Activated T-helper 1 cell treated with anti-CD3 and anti-CD28 coated beads, Interleukin-12 subunit alpha, Interleukin-12 subunit beta, Interleukin-2, Interleukin-4 antibody, amounts not matched to agents 30 ng/mL and 10 ng/mL and 1 ng/mL, durations not matched to agents 14 hours and 24 hours and 36 hours (primary cell): Measurements from ENCODE around the gene AKT3. TPM values are rescaled to one million over a fixed set of nuclear protein-coding genes. Genes with fewer than 3 reads are reported as not detected.
"Not testable (repeated sequence)": the region's sequence is repeated elsewhere in the genome, so short reads cannot be mapped to it uniquely, and the experiment has no call there.

Experiments
- DNase-seq: peaks from one replicate; pipeline ENCODE4 v3.0.0; 2021; ENCODE audit warnings: low spot score
- H3K27ac Mint-ChIP-seq: one replicate; pipeline ENCODE4 v1.8.0; 2021; ENCODE audit warnings: mild to moderate bottlenecking, mixed read lengths
- H3K27me3 Mint-ChIP-seq: one replicate; pipeline ENCODE4 v1.8.0; 2022; ENCODE audit warnings: mild to moderate bottlenecking, moderate library complexity, mixed read lengths; ENCODE audit not compliant: insufficient read depth
- H3K36me3 Mint-ChIP-seq: one replicate; pipeline ENCODE4 v1.8.0; 2021; ENCODE audit warnings: low read depth, mixed read lengths
- H3K4me1 Mint-ChIP-seq: one replicate; pipeline ENCODE4 v1.8.0; 2021; ENCODE audit warnings: low read depth, mixed read lengths
- H3K4me3 Mint-ChIP-seq: one replicate; pipeline ENCODE4 v1.8.0; 2021; ENCODE audit warnings: mild to moderate bottlenecking, moderate library complexity, mixed read lengths
- H3K9me3 Mint-ChIP-seq: one replicate; pipeline ENCODE4 v1.8.0; 2021; ENCODE audit warnings: mixed read lengths
- intact Hi-C: fragments of 100-400 bp; cut with micrococcal nuclease; formaldehyde crosslinking; loops from one replicate; pipeline ENCODE4 v1.15.1; 2024
- total RNA-seq: library from RNA; stranded (reverse); gene quantifications from 2 replicates; pipeline ENCODE4 v1.2.3, GENCODE V29; 2022

The AKT3 gene
- total RNA-seq: 40.1 and 44.0 TPM in 2 replicates

DNA sequence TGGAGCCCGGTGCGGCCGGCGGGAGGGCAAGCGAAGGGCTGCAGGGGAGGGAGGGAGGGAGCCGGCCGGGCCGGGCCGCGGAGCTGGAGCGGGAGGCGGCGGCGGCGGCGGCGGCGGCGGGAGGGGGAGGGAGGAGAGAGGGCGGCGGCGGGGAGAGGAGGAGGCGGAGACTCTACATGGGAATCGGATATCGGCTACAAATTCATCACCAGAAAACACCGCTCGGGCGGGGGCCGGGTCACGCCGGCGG is at the start of gene AKT3:
Gene AKT3, minus strand, starts transcription at position 42 of the 250 bp plus-strand sequence. CDS start 7,073 bp downstream, outside the sequence.
- H3K36me3 Mint-ChIP-seq: peaks cover 3% of the 10 kb centered on the region
- DNase-seq: no peak
- intact Hi-C loops: loop anchor here (1.0 to 5.0 kb wide), 8 partner anchors 67 to 1122 kb away; partner anchors contain the start of gene DESI2
- peak within 1 kb of the TSS; percentile 99 for H3K27ac Mint-ChIP-seq
- peaks cover 20% of the 10 kb centered on the region for H3K4me1 Mint-ChIP-seq
- peak within 1 kb of the TSS; percentile 97 for H3K4me3 Mint-ChIP-seq
- H3K9me3 Mint-ChIP-seq: no peaks in the 10 kb centered on the region
- peaks cover 33% of the 10 kb centered on the region for H3K27me3 Mint-ChIP-seq

DNA sequence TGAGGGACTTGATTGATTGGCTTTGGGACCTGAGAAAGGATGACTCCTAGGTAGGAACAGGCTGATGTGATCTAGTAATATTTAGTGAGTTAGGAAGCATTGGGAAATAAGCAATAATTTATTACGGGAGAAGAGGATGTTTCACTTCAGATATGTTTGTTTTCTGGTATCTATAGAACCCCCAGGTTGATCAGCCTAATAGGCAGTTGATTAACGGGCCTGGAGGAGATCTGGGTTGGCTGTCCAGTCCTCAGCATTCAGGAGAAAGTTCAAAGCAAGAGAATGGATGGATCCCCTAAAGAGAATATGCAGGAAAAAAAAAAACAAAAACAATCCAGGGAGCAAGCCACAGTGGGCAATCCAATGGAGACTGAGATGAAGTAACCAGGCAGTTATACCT is 48.2 kb upstream of the AKT3 start:
- Mint-ChIP-seq H3K4me3 (no peak overlapping the region), H3K9me3 (no peaks in the 10 kb centered on the region), H3K4me1 (no peaks in the 10 kb centered on the region), H3K27ac (no peak overlapping the region), H3K27me3 (peaks cover 6% of the 10 kb centered on the region), H3K36me3 (no peaks in the 10 kb centered on the region)
- DNase-seq: no peak
- intact Hi-C loops: no loop called here

DNA sequence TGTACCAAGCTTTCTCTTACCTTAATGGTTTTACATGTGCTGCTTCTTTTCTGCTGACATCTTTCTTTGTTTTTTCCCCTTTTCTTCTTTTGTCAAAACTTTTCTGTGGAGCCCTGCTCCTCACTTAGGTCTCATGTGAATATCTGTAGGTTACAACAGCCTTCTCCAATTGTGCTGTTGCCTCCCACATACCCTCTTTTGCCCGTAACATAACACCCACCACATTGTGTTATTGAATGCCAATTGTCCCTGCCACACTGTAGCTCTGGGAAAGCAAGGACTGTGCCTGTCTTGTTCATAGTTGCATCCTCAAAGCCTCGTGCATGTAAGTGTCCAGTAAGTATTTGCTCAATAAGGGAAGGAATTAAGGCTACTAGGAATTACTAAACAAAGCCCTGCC is 46.3 kb upstream of the AKT3 start:
- Mint-ChIP-seq H3K4me1 (no peaks in the 10 kb centered on the region), H3K4me3 (no peak overlapping the region), H3K36me3 (no peaks in the 10 kb centered on the region), H3K27me3 (peaks cover 6% of the 10 kb centered on the region), H3K27ac (no peak overlapping the region), H3K9me3 (no peaks in the 10 kb centered on the region)
- DNase-seq: no peak
- intact Hi-C loops: no loop called here

DNA sequence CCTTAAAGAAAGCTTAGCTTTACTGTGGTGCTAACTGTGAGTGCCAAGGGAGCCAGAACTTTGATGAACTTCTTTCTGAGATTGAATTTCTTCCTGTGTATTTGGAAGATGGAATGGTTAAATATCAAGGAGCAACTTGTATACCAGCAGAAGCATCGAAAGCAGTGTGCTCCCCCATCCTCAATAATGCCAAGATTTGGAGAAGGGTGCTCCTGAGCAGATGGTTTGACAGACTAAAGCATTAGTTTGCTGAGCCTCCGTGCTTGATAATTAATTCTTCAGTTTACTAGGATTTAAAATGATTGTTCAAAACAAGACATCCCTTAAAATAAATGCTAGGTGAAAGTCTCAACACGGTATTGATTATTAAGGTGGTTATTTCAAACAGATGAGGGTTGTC is 42.4 kb upstream of the AKT3 start:
- Mint-ChIP-seq H3K36me3 (no peaks in the 10 kb centered on the region), H3K9me3 (no peaks in the 10 kb centered on the region), H3K27ac (no peak overlapping the region), H3K4me1 (no peaks in the 10 kb centered on the region), H3K4me3 (no peak overlapping the region), H3K27me3 (peaks cover 6% of the 10 kb centered on the region)
- intact Hi-C loops: no loop called here
- no peak for DNase-seq

DNA sequence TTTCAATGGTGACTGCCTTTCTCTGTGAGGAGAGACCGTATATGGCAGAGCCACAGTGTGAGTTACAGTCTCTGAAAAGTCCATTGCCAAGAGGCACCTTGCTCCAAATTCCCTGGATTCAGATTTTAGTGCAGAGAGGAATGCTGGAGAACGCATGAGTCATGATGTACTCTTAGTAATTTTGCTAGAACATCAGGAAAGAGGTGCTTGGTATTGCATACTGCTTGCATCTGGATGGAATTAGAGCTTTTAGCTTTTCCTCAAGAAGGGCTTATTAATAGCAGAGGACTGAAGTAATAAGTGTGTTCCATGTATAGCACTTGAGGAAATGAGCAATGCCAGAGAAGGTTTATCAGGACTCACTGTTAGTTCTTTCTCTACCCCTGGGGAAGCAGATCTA is 40.5 kb upstream of the AKT3 start:
- Mint-ChIP-seq H3K4me1 (no peaks in the 10 kb centered on the region), H3K27ac (no peak overlapping the region), H3K27me3 (peaks cover 6% of the 10 kb centered on the region), H3K36me3 (no peaks in the 10 kb centered on the region), H3K4me3 (no peak overlapping the region), H3K9me3 (no peaks in the 10 kb centered on the region)
- intact Hi-C loops: no loop called here
- DNase-seq: no peak

- H3K36me3 Mint-ChIP-seq: no peaks in the 10 kb centered on the region
- H3K4me1 Mint-ChIP-seq: no peaks in the 10 kb centered on the region
- no peak for DNase-seq
- no peak overlapping the region for H3K27ac Mint-ChIP-seq
- no peak overlapping the region for H3K4me3 Mint-ChIP-seq
- peaks cover 3% of the 10 kb centered on the region for H3K27me3 Mint-ChIP-seq
- H3K9me3 Mint-ChIP-seq: no peaks in the 10 kb centered on the region
- intact Hi-C loops: no loop called here
Observed at GRCh38 chr1:243885806-243886205, 35.8 kb upstream of the AKT3 start.

DNA sequence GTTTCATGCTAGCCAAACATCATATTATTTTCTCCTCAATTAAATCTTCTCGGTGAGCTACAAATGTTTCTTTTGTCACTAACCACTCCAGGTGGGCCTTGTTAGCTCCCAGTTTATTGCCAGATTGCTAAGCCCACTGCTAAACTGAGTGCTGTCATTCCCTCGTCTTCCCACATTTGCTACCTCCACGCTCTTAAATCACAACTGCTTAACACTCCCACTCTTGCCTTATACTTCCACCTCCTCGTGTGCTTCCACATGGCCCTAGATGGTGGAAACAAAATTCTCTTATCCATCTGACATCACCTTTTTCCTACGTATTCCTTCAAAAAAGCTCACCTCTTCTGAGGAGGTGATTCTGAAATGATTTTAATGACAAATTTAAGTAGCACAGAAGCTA is 34.6 kb upstream of the AKT3 start:
- Mint-ChIP-seq H3K27me3 (peaks cover 5% of the 10 kb centered on the region), H3K4me1 (no peaks in the 10 kb centered on the region), H3K9me3 (no peaks in the 10 kb centered on the region), H3K4me3 (no peak overlapping the region), H3K27ac (no peak overlapping the region), H3K36me3 (no peaks in the 10 kb centered on the region)
- no peak for DNase-seq
- intact Hi-C loops: no loop called here

GRCh38 chr1:243883551-243883950 is 33.5 kb upstream of the AKT3 start:
- Mint-ChIP-seq H3K27ac (no peak overlapping the region), H3K4me3 (no peak overlapping the region), H3K36me3 (no peaks in the 10 kb centered on the region), H3K4me1 (no peaks in the 10 kb centered on the region), H3K9me3 (no peaks in the 10 kb centered on the region), H3K27me3 (peaks cover 6% of the 10 kb centered on the region)
- DNase-seq: no peak
- intact Hi-C loops: no loop called here

DNA sequence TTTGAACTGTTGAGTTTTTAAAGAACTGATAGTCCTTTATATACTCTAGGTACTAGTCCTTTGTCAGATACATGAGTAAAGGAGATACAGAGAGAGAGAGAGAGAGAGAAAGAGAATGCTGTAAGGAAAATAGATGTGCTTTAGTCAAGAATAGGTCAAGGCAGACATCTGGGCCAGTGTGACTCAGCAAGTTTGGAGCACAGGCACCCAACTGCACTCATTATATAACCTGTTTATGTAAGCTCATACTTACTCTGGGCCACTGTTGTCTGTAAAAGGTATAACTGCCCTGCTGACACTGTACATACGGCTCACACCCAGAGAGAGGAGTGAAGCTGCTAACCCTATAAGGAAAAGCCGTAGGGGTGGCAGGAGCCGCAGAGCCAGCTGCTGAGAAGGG is 32.2 kb upstream of the AKT3 start:
- Mint-ChIP-seq H3K4me3 (no peak overlapping the region), H3K27me3 (peaks cover 6% of the 10 kb centered on the region), H3K4me1 (no peaks in the 10 kb centered on the region), H3K27ac (no peak overlapping the region), H3K36me3 (no peaks in the 10 kb centered on the region), H3K9me3 (no peaks in the 10 kb centered on the region)
- intact Hi-C loops: no loop called here
- no peak for DNase-seq

GRCh38 chr1:243877058-243877457 is 27.0 kb upstream of the AKT3 start:
- H3K27me3 Mint-ChIP-seq, H3K9me3 Mint-ChIP-seq, intact Hi-C loops, H3K36me3 Mint-ChIP-seq, H3K4me1 Mint-ChIP-seq, H3K4me3 Mint-ChIP-seq, DNase-seq, H3K27ac Mint-ChIP-seq: not testable (repeated sequence)

GRCh38 chr1:243855616-243856318 is 5.7 kb upstream of the AKT3 start:
- H3K36me3 Mint-ChIP-seq: no peaks in the 10 kb centered on the region
- intact Hi-C loops: no loop called here
- peaks cover 48% of the 10 kb centered on the region for H3K27me3 Mint-ChIP-seq

DNA sequence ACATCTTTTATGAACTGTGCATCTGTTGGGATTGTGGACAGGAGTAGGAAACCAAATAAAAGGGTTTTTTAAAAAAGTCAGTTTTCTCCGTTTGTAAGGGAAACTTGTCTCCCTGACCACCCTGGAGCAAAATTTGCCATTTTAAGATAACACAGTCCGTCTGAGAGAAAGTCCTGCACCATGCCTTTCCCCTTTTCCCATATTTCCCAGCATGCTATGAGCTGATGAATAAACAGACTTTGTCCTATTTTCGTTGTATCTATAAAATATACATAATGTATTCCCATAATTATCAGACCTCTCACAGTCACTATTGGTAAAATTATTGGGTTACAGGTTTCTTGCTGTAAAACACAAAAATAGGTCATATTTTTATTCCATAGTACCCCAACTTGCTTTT is 1.7 kb upstream of the AKT3 start:
- peak overlapping the region; percentile 84 for H3K27ac Mint-ChIP-seq
- peaks cover 20% of the 10 kb centered on the region for H3K4me1 Mint-ChIP-seq
- no peak for DNase-seq
- H3K9me3 Mint-ChIP-seq: no peaks in the 10 kb centered on the region
- peaks cover 3% of the 10 kb centered on the region for H3K36me3 Mint-ChIP-seq
- intact Hi-C loops: loop anchor here (5.0 kb wide), 6 partner anchors 66 to 1121 kb away; partner anchors contain the start of gene DESI2
- peak overlapping the region; percentile 87 for H3K4me3 Mint-ChIP-seq
- H3K27me3 Mint-ChIP-seq: peaks cover 43% of the 10 kb centered on the region

More at GRCh38 chr1:243855616-243856318, 5.7 kb upstream of the AKT3 start:
- H3K27ac Mint-ChIP-seq: no peak overlapping the region
- H3K4me1 Mint-ChIP-seq: peaks cover 6% of the 10 kb centered on the region
- no peak overlapping the region for H3K4me3 Mint-ChIP-seq
- H3K9me3 Mint-ChIP-seq: no peaks in the 10 kb centered on the region
- DNase-seq: no peak

- no peaks in the 10 kb centered on the region for H3K9me3 Mint-ChIP-seq
- intact Hi-C loops: loop anchor here (5.0 kb wide), 6 partner anchors 66 to 1121 kb away; partner anchors contain the start of gene DESI2
- H3K27ac Mint-ChIP-seq: peak overlapping the region; percentile 84
- no peak for DNase-seq
- H3K27me3 Mint-ChIP-seq: peaks cover 38% of the 10 kb centered on the region
- H3K4me1 Mint-ChIP-seq: peaks cover 20% of the 10 kb centered on the region
- peaks cover 3% of the 10 kb centered on the region for H3K36me3 Mint-ChIP-seq
- peak overlapping the region; percentile 87 for H3K4me3 Mint-ChIP-seq
Observed at GRCh38 chr1:243851257-243851756, 1.3 kb upstream of the AKT3 start.
